Thoracic aorta (tissue), 2 donors: ENCODE measurements around the gene KAT6B. TPM values are rescaled to one million over a fixed set of nuclear protein-coding genes. Genes with fewer than 3 reads are reported as not detected.

Experiments used
- ATAC-seq: fragments of 150-250 bp; one replicate; pipeline ENCODE4 v1.8.0; 2017; ENCODE audit warnings: low read depth; ENCODE audit not compliant: insufficient number of reproducible peaks, low FRiP score
- DNase-seq: peaks from one replicate; pipeline ENCODE4 v3.0.0-alpha.2; 2020; ENCODE audit warnings: low spot score
- H3K27ac ChIP-seq, 2 donors: fragments of 200-600 bp; sonication (generic); 1 replicate in 1 of 2; 2 replicates in 1 of 2; pipeline ENCODE4 v1.5.1; 2016; ENCODE audit warnings: mild to moderate bottlenecking in 2 of 2, moderate library complexity in 2 of 2
- H3K27me3 ChIP-seq: fragments of 200-600 bp; sonication (generic); replicated peaks from 2 replicates; pipeline ENCODE4 v1.6.0; 2016; ENCODE audit warnings: mild to moderate bottlenecking; ENCODE audit not compliant: insufficient read depth
- H3K36me3 ChIP-seq: fragments of 200-600 bp; sonication (generic); one replicate; pipeline ENCODE4 v1.5.1; 2016
- H3K4me1 ChIP-seq, 2 donors: fragments of 200-600 bp; sonication (generic); 1 replicate in 1 of 2; 2 replicates in 1 of 2; pipeline versions ENCODE4 v1.5.1 to v1.6.0; 2016; ENCODE audit warnings: low read depth in 2 of 2, mild to moderate bottlenecking in 1 of 2; ENCODE audit not compliant: control insufficient read depth in 1 of 2
- H3K4me3 ChIP-seq: fragments of 200-600 bp; sonication (generic); 2 replicates; pipeline ENCODE4 v1.5.1; 2016; ENCODE audit warnings: mild to moderate bottlenecking
- H3K9me3 ChIP-seq: fragments of 200-600 bp; sonication (generic); 2 replicates; pipeline ENCODE4 v1.5.1; 2016
- CTCF ChIP-seq: fragments of 200-600 bp; sonication (generic); IDR thresholded peaks from one replicate; pipeline ENCODE4 v1.5.1; 2019; ENCODE audit warnings: antibody characterized with exemption
- total RNA-seq, 2 donors: library from RNA; depleted of rRNA; stranded (reverse); fragments of >200 nt; gene quantifications; one replicate each; pipeline versions ENCODE4 v1.1.0 to v1.2.3, GENCODE V29; 2016

The KAT6B gene
- total RNA-seq, 2 donors from 2014 or later, result 38.4 to 46.9 TPM

- H3K27ac ChIP-seq, result no peak overlapping the region
- no peaks in the 10 kb centered on the region for H3K27me3 ChIP-seq
- H3K4me1 ChIP-seq, result peaks cover 6 to 16% of the 10 kb centered on the region in 2 donors
- DNase-seq (no peak), ATAC-seq (no peak)
- H3K9me3 ChIP-seq, result no peaks in the 10 kb centered on the region
- no peaks in the 10 kb centered on the region for H3K36me3 ChIP-seq
- no peak overlapping the region for H3K4me3 ChIP-seq
- no peak for TF ChIP-seq CTCF
These were observed 141.7 kb downstream of the KAT6B start for GRCh38 chr10:74967911-74968666.

- Histone ChIP-seq H3K27me3 (no peaks in the 10 kb centered on the region), H3K4me3 (no peak overlapping the region), H3K27ac (no peak overlapping the region), H3K36me3 (no peaks in the 10 kb centered on the region), H3K4me1 (peaks cover 6 to 16% of the 10 kb centered on the region in 2 donors), H3K9me3 (no peaks in the 10 kb centered on the region)
- TF ChIP-seq CTCF, result no peak
- ATAC-seq, result no peak
- no peak for DNase-seq
These were observed 142.3 kb downstream of the KAT6B start for GRCh38 chr10:74968667-74969061.

- no peak overlapping the region for H3K4me3 ChIP-seq
- no peaks in the 10 kb centered on the region for H3K9me3 ChIP-seq
- no peaks in the 10 kb centered on the region for H3K36me3 ChIP-seq
- no peak overlapping the region for H3K27ac ChIP-seq
- no peaks in the 10 kb centered on the region for H3K27me3 ChIP-seq
- TF ChIP-seq CTCF, result no peak
- ATAC-seq (no peak), DNase-seq (no peak)
- peaks cover 6 to 16% of the 10 kb centered on the region in 2 donors for H3K4me1 ChIP-seq
These were observed 142.7 kb downstream of the KAT6B start for GRCh38 chr10:74969093-74969492.

- H3K4me1 ChIP-seq, result peaks cover 6 to 16% of the 10 kb centered on the region in 2 donors
- H3K27me3 ChIP-seq, result no peaks in the 10 kb centered on the region
- H3K36me3 ChIP-seq, result no peaks in the 10 kb centered on the region
- ATAC-seq (no peak), DNase-seq (no peak)
- no peak overlapping the region for H3K4me3 ChIP-seq
- H3K9me3 ChIP-seq, result no peaks in the 10 kb centered on the region
- TF ChIP-seq CTCF, result no peak
- H3K27ac ChIP-seq, result no peak overlapping the region
These were observed 143.1 kb downstream of the KAT6B start for GRCh38 chr10:74969530-74969929.

GRCh38 chr10:74973741-74974392 is 147.5 kb downstream of the KAT6B start:
- ATAC-seq (no peak), DNase-seq (no peak)
- no peaks in the 10 kb centered on the region for H3K9me3 ChIP-seq
- H3K4me3 ChIP-seq, result no peak overlapping the region
- H3K36me3 ChIP-seq, result no peaks in the 10 kb centered on the region
- no peak overlapping the region for H3K27ac ChIP-seq
- peaks cover under 1 to 6% of the 10 kb centered on the region in 2 donors for H3K4me1 ChIP-seq
- no peaks in the 10 kb centered on the region for H3K27me3 ChIP-seq
- no peak for TF ChIP-seq CTCF
